K562 (cell line): ENCODE data around the gene CPE. TPM values are rescaled to one million over a fixed set of nuclear protein-coding genes. Genes with fewer than 3 reads are reported as not detected.

Source experiments
- ATAC-seq: fragments of 200-7000 bp; cut with Tn5 transposase; 3 replicates; pipeline ENCODE4 v1.9.1; 2020; ENCODE audit warnings: moderate library complexity
- BruUV-seq: library from RNA; stranded (reverse); fragments of 400-500 nt; replicated peaks from 2 replicates; lab custom pipeline; 2021; lab: Mats Ljungman, UMichigan
- CTCF ChIA-PET: fragments of 300-600 bp; formaldehyde crosslinking; extraction: SDS; loops from one replicate; lab custom pipeline; 2021; ENCODE audit warnings: low intra/inter-chr PET ratio; lab: Yijun Ruan, JAX
- POLR2A ChIA-PET: fragments of 300-600, 350-650 bp; sonication (Branson Sonifier 250); formaldehyde crosslinking; extraction: SDS; loops from one replicate; lab custom pipeline; 2021; ENCODE audit warnings: antibody characterized with exemption, inconsistent platforms; lab: Yijun Ruan, JAX
- DNase-seq, 4 experiments: peaks; one replicate each; pipeline versions ENCODE4 v3.0.0 to v3.0.0-alpha.2; 2011 to 2018; ENCODE audit warnings: low spot score in 3 of 4, mixed read lengths in 3 of 4; ENCODE audit errors: extremely low read depth in 1 of 4
- FAIRE-seq: peaks from 2 replicates; lab custom pipeline; 2011; peaks lifted over from hg19 to GRCh38; lab: Jason Lieb, UNC
- H2AFZ ChIP-seq: 2 replicates; pipeline ENCODE4 v1.6.0; 2011; ENCODE audit warnings: low read depth, low read length, control low read depth, inconsistent platforms
- H3K27ac ChIP-seq: fragments of 200-600 bp; 3 replicates; pipeline ENCODE4 v1.8.0; 2011; ENCODE audit warnings: low read depth, mild to moderate bottlenecking, control low read depth, inconsistent platforms, low read length, moderate library complexity, mixed read lengths; ENCODE audit errors: extremely low read depth
- H3K27me3 ChIP-seq, 2 experiments: fragments of 300-600 bp in 1 of 2; 2 replicates in 1 of 2; 3 replicates in 1 of 2; pipeline versions ENCODE4 v1.6.0 to v1.8.0; 2011; ENCODE audit warnings: inconsistent platforms in 2 of 2, low read length in 2 of 2, mild to moderate bottlenecking in 1 of 2, mixed read lengths in 1 of 2, moderate library complexity in 1 of 2; ENCODE audit not compliant: control insufficient read depth in 2 of 2, insufficient read depth in 2 of 2
- H3K36me3 ChIP-seq: fragments of 300-600 bp; 3 replicates; pipeline ENCODE4 v1.8.0; 2011; ENCODE audit warnings: mild to moderate bottlenecking, low read length, inconsistent platforms; ENCODE audit not compliant: control insufficient read depth, insufficient read depth
- H3K4me1 ChIP-seq, 2 experiments: fragments of 200-600 bp in 1 of 2; replicated peaks in 1 of 2; 2 replicates in 1 of 2; 3 replicates in 1 of 2; pipeline versions ENCODE4 v1.5.1 to v1.8.0; 2011; ENCODE audit warnings: inconsistent platforms in 2 of 2, low read length in 2 of 2, mild to moderate bottlenecking in 1 of 2, mixed read lengths in 1 of 2, moderate library complexity in 1 of 2; ENCODE audit not compliant: control insufficient read depth in 2 of 2, insufficient read depth in 2 of 2
- H3K4me2 ChIP-seq: 2 replicates; pipeline ENCODE4 v1.6.1; 2011; ENCODE audit warnings: low read length, control low read depth, inconsistent platforms, mixed read lengths; ENCODE audit not compliant: insufficient read depth
- H3K4me3 ChIP-seq: fragments of 200-600 bp; sonication (generic), shearing (Covaris generic); 2 replicates; pipeline ENCODE4 v1.5.1; 2016; ENCODE audit warnings: control low read depth, inconsistent platforms
- H3K79me2 ChIP-seq: fragments of 200-600 bp; 3 replicates; pipeline ENCODE4 v1.8.0; 2011; ENCODE audit warnings: low read length, inconsistent platforms; ENCODE audit not compliant: control insufficient read depth, insufficient read depth
- H3K9ac ChIP-seq, 2 experiments: 2 replicates each; pipeline versions ENCODE4 v1.6.0 to v1.6.1; 2011; ENCODE audit warnings: low read depth in 2 of 2, low read length in 2 of 2, control low read depth in 1 of 2, inconsistent platforms in 1 of 2, mild to moderate bottlenecking in 1 of 2, mixed read lengths in 1 of 2; ENCODE audit not compliant: insufficient read depth in 1 of 2
- H3K9me1 ChIP-seq: one replicate; pipeline ENCODE4 v1.6.0; 2011; ENCODE audit warnings: inconsistent platforms, mild to moderate bottlenecking, low read length, moderate library complexity; ENCODE audit not compliant: control insufficient read depth, insufficient read depth
- H3K9me3 ChIP-seq: replicated peaks from 2 replicates; pipeline ENCODE4 v1.5.1; 2011; ENCODE audit warnings: low read depth, low read length, inconsistent platforms; ENCODE audit not compliant: control insufficient read depth, insufficient read depth
- H4K20me1 ChIP-seq: replicated peaks from 2 replicates; pipeline ENCODE4 v1.6.1; 2011; ENCODE audit warnings: low read length, inconsistent platforms, mixed read lengths; ENCODE audit not compliant: control insufficient read depth, insufficient read depth
- CBX5 ChIP-seq: IDR thresholded peaks from 2 replicates; pipeline ENCODE4 v1.6.1; 2014; ENCODE audit warnings: low read depth, borderline replicate concordance
- KLF1 ChIP-seq: fragments of 450-650 bp; IDR thresholded peaks from 2 replicates; pipeline ENCODE4 v1.6.1; 2016; ENCODE audit warnings: missing genetic modification characterization, missing compliant biosample characterization
- L3MBTL2 ChIP-seq: fragments of 450-650 bp; IDR thresholded peaks from 2 replicates; pipeline ENCODE4 v1.6.1; 2016; ENCODE audit warnings: mild to moderate bottlenecking, moderate library complexity
- POLR2A ChIP-seq: fragments of 450-650 bp; conservative IDR thresholded peaks from 2 replicates; pipeline ENCODE4 v1.6.1; 2016
- POLR2AphosphoS5 ChIP-seq: IDR thresholded peaks from 2 replicates; pipeline ENCODE4 v1.6.1; 2011; ENCODE audit warnings: mild to moderate bottlenecking, low read depth, low read length, moderate library complexity; ENCODE audit not compliant: control insufficient read depth, insufficient read depth
- ZNF133 ChIP-seq: fragments of 250-450 bp; sonication (Bioruptor Pico); IDR thresholded peaks from 2 replicates; pipeline ENCODE4 v1.4.0; 2020; ENCODE audit warnings: mild to moderate bottlenecking
- ZNF217 ChIP-seq: sonication (generic); formaldehyde crosslinking; IDR thresholded peaks from 2 replicates; pipeline ENCODE4 v1.8.0; 2022; ENCODE audit warnings: mild to moderate bottlenecking, missing genetic modification reagents
- ZNF282 ChIP-seq: sonication (generic); formaldehyde crosslinking; IDR thresholded peaks from 2 replicates; pipeline ENCODE4 v1.8.1; 2023; ENCODE audit warnings: missing genetic modification reagents
- WGBS: fragments of 100-300 bp; shearing (Covaris generic); methylation state at CpG from one replicate; pipeline ENCODE4 v1.1.6; 2016; ENCODE audit warnings: low coverage, mixed read lengths; ENCODE audit not compliant: insufficient coverage; ENCODE audit errors: missing lambda C conversion rate; 5-methylcytosine and 5-hydroxymethylcytosine counted together
- in situ Hi-C: fragments of 300-500 bp; cut with MboI; formaldehyde crosslinking; loops from 4 replicates; pipeline ENCODE4 v1.15.0; 2018; ENCODE audit warnings: inconsistent platforms, mixed read lengths
- intact Hi-C: fragments of 100-400 bp; cut with micrococcal nuclease; formaldehyde crosslinking; loops from 2 replicates; pipeline ENCODE4 v1.14.2; 2022
- polyA plus RNA-seq, 8 experiments: library from polyadenylated mRNA; depleted of rRNA in 4 of 8; stranded (reverse) in 5 of 8; unstranded in 3 of 8; fragments of >200 nt; fragmentation: Nextera tagmentation in 2 of 8; fragmentation: Illumina TruSeq in 1 of 8; extraction: Ambion mirVana in 2 of 8; extraction: Trizol in 1 of 8; gene quantifications; 2 replicates each; pipeline versions ENCODE4 v1.2.1 to v1.2.3, GENCODE V29; 2011 to 2014; ENCODE audit warnings: inconsistent platforms in 1 of 8, missing spikeins in 1 of 8
- total RNA-seq, 7 experiments: library from RNA; depleted of rRNA in 6 of 7; stranded (reverse); fragments of >200 nt in 6 of 7; fragmentation: Illumina TruSeq in 2 of 7; extraction: Trizol in 2 of 7; gene quantifications; 2 replicates each; pipeline versions ENCODE4 v1.2.1 to v1.2.3, GENCODE V29; 2011 to 2021; ENCODE audit warnings: low replicate concordance in 1 of 7
- TF ChIP-seq, protein P1 (sequence below): sonication (generic); formaldehyde crosslinking; IDR thresholded peaks from 2 replicates; pipeline ENCODE4 v1.5.0; 2020; ENCODE audit warnings: missing genetic modification reagents
- TF ChIP-seq, protein P2 (sequence below): sonication (generic); formaldehyde crosslinking; IDR thresholded peaks from 2 replicates; pipeline ENCODE4 v1.8.0; 2022; ENCODE audit warnings: mild to moderate bottlenecking, low read depth, missing genetic modification reagents
- TF ChIP-seq, protein P3 (sequence below): fragments of 250-450 bp; sonication (Bioruptor Pico); IDR thresholded peaks from 2 replicates; pipeline ENCODE4 v1.5.0; 2020; ENCODE audit warnings: mild to moderate bottlenecking

The CPE gene
- total and polyA plus RNA-seq, 9 of the 15 experiments (the other 6 are each of a cell fraction or from before 2014, with no cell fraction given), result 0.04 to 0.16 (median 0.06) TPM; not detected in 4

DNA sequence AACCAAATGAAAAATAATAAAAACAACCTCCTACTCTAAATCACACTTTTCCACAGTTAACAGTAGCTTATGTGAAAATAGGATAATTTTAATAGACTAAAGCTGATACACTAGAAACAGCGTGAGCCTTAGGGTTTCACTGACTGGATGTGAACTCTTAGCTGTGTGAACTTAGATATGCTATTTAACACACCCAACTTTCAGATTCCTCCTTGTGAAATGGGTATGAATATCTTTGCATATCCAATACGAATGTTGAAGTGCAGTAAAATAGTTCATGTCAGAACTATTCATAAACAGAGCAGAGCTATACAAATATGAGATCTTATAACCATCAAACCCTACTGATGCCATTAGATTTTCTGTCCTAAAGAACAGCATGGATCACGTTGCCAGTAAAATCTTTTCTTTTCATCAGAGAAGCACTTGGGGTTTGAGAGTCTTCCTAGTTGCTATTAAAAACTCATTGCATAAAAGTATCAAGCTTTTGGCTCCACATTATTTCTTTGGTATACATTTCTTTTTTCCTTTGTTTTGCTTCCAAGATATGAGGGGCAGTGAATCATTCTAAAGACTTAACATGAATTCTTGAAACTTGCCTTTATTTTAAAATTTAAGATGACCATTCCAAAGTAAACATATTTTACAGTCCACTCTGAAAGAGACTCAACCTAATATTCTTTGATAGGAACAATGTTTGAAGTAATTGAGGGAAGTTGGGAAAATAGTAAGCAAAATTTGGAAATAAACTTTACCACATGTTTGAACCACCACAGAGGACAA lies 102.4 kb downstream of the CPE start (continued):
- TF ChIP-seq ZNF133 (CRISPR knock-in tag), result no peak

DNA sequence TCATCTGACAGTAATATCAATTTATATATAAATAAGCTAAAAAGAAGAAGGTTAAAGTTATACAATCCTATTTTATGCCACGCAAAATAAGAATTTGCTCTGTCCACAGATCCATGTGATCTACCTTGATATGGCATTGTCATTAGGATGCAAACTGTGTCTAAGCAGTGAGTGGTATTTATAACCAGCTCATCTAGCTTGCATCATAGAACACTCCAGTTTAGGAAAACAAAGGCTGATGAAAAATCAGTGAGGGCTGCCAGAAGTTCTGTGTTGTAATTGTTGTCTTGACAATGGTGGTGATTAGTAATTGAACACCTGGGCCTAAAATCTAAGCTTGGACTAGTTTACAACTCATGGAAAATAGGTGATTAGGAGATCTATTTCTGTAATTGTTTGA lies 111.0 kb downstream of the CPE start:
- no peak overlapping the region for H3K4me2 ChIP-seq
- BruUV-seq, result no TSS peak
- no peak overlapping the region for H3K9ac ChIP-seq
- no peaks in the 10 kb centered on the region for H4K20me1 ChIP-seq
- ChIA-PET POLR2A (interaction anchor here (0.6 to 1.1 kb wide), 3 partner anchors 9 to 139 kb away, joined by 3 to 4 read pairs (median 3); no protein-coding TSS in a partner anchor), CTCF (no interaction called here)
- H3K27ac ChIP-seq, result no peak overlapping the region
- H3K9me3 ChIP-seq, result no peaks in the 10 kb centered on the region
- no peak for ATAC-seq
- H3K36me3 ChIP-seq, result no peaks in the 10 kb centered on the region
- H3K79me2 ChIP-seq, result no peaks in the 10 kb centered on the region
- no peaks in the 10 kb centered on the region; a peak in 1 of 5 replicates for H3K4me1 ChIP-seq
- in situ Hi-C loops, result no loop called here
- H3K4me3 ChIP-seq, result no peak overlapping the region
- H2AFZ ChIP-seq, result no peak overlapping the region
- no peak for FAIRE-seq
- 44% methylated on average over 1 of the region's 1 CpG for WGBS
- no peak for DNase-seq
- no peaks in the 10 kb centered on the region for H3K9me1 ChIP-seq
- TF ChIP-seq, protein P1, sequence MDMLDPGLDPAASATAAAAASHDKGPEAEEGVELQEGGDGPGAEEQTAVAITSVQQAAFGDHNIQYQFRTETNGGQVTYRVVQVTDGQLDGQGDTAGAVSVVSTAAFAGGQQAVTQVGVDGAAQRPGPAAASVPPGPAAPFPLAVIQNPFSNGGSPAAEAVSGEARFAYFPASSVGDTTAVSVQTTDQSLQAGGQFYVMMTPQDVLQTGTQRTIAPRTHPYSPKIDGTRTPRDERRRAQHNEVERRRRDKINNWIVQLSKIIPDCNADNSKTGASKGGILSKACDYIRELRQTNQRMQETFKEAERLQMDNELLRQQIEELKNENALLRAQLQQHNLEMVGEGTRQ (CRISPR knock-in tag), result no peak
- no peak for TF ChIP-seq CBX5
- no peak for TF ChIP-seq ZNF282 (CRISPR knock-in tag)
- TF ChIP-seq POLR2AphosphoS5, result no peak
- TF ChIP-seq, protein P2, sequence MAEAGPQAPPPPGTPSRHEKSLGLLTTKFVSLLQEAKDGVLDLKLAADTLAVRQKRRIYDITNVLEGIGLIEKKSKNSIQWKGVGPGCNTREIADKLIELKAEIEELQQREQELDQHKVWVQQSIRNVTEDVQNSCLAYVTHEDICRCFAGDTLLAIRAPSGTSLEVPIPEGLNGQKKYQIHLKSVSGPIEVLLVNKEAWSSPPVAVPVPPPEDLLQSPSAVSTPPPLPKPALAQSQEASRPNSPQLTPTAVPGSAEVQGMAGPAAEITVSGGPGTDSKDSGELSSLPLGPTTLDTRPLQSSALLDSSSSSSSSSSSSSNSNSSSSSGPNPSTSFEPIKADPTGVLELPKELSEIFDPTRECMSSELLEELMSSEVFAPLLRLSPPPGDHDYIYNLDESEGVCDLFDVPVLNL, result no peak
- TF ChIP-seq KLF1, result no peak
- TF ChIP-seq POLR2A, result no peak
- no peak for TF ChIP-seq L3MBTL2
- no peak for TF ChIP-seq ZNF217 (CRISPR knock-in tag)
- TF ChIP-seq, protein P3, sequence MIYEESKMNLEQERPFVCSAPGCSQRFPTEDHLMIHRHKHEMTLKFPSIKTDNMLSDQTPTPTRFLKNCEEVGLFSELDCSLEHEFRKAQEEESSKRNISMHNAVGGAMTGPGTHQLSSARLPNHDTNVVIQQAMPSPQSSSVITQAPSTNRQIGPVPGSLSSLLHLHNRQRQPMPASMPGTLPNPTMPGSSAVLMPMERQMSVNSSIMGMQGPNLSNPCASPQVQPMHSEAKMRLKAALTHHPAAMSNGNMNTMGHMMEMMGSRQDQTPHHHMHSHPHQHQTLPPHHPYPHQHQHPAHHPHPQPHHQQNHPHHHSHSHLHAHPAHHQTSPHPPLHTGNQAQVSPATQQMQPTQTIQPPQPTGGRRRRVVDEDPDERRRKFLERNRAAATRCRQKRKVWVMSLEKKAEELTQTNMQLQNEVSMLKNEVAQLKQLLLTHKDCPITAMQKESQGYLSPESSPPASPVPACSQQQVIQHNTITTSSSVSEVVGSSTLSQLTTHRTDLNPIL (CRISPR knock-in tag), result no peak
- H3K27me3 ChIP-seq, result no peaks in the 10 kb centered on the region
- intact Hi-C loops, result loop anchor here (5.0 kb wide), 1 partner anchor 213 kb away; no protein-coding TSS in a partner anchor
